Activated naive CD4-positive, alpha-beta T cell treated with anti-CD3 and anti-CD28 coated beads, Interleukin-2, amount 50 U/mL, for 24 hours (primary cell): ENCODE results near the gene TECR.
"Not testable (repeated sequence)": the region's sequence is repeated elsewhere in the genome, so short reads cannot be mapped to it uniquely, and the experiment has no call there.

ENCODE experiments used
- H3K27ac Mint-ChIP-seq: one replicate; pipeline ENCODE4 v1.8.0; 2021; ENCODE audit warnings: mild to moderate bottlenecking, mixed read lengths
- H3K27me3 Mint-ChIP-seq: one replicate; pipeline ENCODE4 v1.8.0; 2021; ENCODE audit warnings: mixed read lengths
- H3K36me3 Mint-ChIP-seq: one replicate; pipeline ENCODE4 v1.8.0; 2021; ENCODE audit warnings: mixed read lengths
- H3K4me1 Mint-ChIP-seq: one replicate; pipeline ENCODE4 v1.8.0; 2021; ENCODE audit warnings: mixed read lengths
- H3K4me3 Mint-ChIP-seq: one replicate; pipeline ENCODE4 v1.8.0; 2021; ENCODE audit warnings: mild to moderate bottlenecking, mixed read lengths
- H3K9me3 Mint-ChIP-seq: one replicate; pipeline ENCODE4 v1.8.0; 2021; ENCODE audit warnings: mixed read lengths

TECR gene

GRCh38 chr19:14544047-14544446, 14.7 kb downstream of the TECR start:
- H3K36me3 Mint-ChIP-seq = no peaks in the 10 kb centered on the region
- no peaks in the 10 kb centered on the region for H3K27me3 Mint-ChIP-seq
- no peak overlapping the region for H3K4me3 Mint-ChIP-seq
- H3K27ac Mint-ChIP-seq = no peak overlapping the region
- no peaks in the 10 kb centered on the region for H3K9me3 Mint-ChIP-seq
- H3K4me1 Mint-ChIP-seq = peaks cover 21% of the 10 kb centered on the region

DNA sequence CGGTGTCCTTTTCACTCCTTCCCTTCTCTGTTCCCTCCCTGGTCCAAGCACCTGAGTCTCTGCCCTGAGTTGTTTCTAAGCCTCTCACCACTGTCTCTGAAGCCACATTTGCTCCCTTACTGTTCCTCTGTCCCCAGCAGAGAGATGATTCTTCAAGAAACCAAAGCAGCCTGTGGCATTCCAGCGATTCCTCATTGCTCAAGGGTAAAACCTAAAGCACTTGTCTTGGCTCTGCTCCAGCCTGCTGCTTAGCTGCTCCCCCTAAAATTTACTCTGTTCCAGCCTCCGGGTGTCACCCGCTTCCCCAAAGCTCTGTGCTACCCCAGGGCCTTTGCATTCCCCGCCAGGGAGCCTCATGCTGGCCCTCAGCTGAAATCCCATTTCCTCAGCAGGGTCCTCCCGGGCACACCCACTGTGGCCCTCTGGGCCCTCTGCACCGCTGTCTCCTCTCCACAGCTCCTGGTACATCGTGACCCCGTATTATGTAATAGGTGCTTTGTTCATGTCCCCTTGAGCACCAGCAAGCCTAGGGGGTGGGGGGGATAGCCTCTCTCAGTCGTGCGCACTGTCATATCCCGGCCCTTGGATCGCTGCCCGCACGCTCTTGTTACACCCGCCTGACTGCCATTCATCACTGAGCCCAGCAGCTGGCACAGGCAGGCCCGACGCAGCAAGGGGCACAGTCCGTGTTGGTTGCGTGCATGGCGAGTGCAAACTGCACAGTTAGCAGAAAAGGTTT, 15.8 kb downstream of the TECR start:
- H3K36me3 Mint-ChIP-seq = peaks cover 3% of the 10 kb centered on the region
- H3K4me3 Mint-ChIP-seq = no peak overlapping the region
- H3K4me1 Mint-ChIP-seq = peaks cover 19% of the 10 kb centered on the region
- H3K27ac Mint-ChIP-seq = peak overlapping the region; percentile 84
- no peaks in the 10 kb centered on the region for H3K9me3 Mint-ChIP-seq
- H3K27me3 Mint-ChIP-seq = no peaks in the 10 kb centered on the region

DNA sequence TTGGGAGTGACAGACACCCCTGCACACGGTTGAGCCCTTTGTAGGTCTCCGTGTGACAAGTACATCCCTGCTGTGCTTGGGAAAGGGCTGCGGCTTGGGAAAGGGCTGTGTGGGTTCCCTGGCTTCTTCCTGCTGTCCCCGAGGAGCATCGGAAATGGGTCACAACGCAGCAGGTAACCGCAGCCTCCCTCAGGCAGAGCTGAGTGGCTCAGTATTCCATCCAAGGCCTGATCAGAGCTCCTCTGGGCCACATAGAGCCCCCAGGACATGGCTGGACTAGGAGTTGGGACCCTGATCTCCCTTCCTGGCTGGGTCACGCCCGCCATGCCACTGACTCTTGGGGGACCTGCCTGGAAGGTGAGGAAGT, 16.3 kb downstream of the TECR start:
- Mint-ChIP-seq H3K27me3 (no peaks in the 10 kb centered on the region), H3K4me1 (peaks cover 24% of the 10 kb centered on the region), H3K27ac (no peak overlapping the region), H3K9me3 (no peaks in the 10 kb centered on the region), H3K4me3 (no peak overlapping the region), H3K36me3 (peaks cover 3% of the 10 kb centered on the region)

- no peak overlapping the region for H3K4me3 Mint-ChIP-seq
- H3K36me3 Mint-ChIP-seq = peaks cover 3% of the 10 kb centered on the region
- no peaks in the 10 kb centered on the region for H3K9me3 Mint-ChIP-seq
- peaks cover 46% of the 10 kb centered on the region for H3K4me1 Mint-ChIP-seq
- H3K27ac Mint-ChIP-seq = peak overlapping the region; percentile 84
- no peaks in the 10 kb centered on the region for H3K27me3 Mint-ChIP-seq
These were observed 20.9 kb downstream of the TECR start for GRCh38 chr19:14550201-14550754.

DNA sequence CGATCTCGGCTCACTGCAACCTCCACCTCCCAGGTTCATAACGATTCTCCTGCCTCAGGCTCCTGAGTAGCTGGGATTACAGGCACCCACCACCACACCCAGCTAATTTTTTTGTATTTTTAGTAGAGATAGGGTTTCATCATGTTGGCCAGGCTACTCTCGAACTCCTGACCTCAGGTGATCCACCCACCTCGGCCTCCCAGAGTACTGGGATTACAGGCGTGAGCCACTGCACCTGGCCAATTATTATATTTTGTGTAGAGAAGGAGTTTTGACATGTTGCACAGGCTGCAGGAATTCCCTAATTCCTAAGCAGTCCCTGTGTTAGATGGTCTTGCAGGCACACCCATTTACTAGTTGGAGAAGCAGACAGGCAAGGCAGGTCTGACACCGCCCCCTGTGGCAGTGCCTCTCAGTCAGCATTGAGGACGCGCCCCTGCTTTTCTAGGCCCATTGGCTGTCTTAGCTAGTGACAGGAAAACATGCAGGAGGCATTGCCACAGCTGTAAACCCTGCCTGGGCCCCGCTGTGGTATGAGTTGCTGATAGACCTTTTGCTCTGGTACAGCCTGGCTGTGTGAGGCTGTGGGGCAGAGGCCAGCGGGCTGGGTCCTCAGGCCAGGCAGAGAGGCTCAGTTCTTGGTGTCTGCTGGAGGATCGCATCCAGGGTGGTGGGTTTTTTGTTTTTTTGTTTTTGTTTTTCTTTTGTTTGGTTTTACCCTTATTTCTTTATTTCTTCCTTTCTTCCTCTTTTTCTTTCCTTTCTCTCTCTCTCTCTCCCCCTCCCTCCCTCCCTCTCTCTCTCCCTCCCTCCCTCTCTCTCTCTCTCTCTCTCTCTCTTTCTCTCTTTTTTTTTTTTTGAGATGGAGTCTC, 22.0 kb downstream of the TECR start:
- not testable (repeated sequence) for H3K4me3 Mint-ChIP-seq, H3K36me3 Mint-ChIP-seq, H3K9me3 Mint-ChIP-seq, H3K27me3 Mint-ChIP-seq
- Mint-ChIP-seq H3K4me1 (peaks cover 54% of the 10 kb centered on the region), H3K27ac (peak overlapping the region; percentile 76)

- not testable (repeated sequence) for H3K9me3 Mint-ChIP-seq, H3K36me3 Mint-ChIP-seq, H3K4me3 Mint-ChIP-seq, H3K27me3 Mint-ChIP-seq
- Mint-ChIP-seq H3K4me1 (peaks cover 58% of the 10 kb centered on the region), H3K27ac (peak overlapping the region; percentile 76)
These were observed 22.6 kb downstream of the TECR start for GRCh38 chr19:14552006-14552360.

DNA sequence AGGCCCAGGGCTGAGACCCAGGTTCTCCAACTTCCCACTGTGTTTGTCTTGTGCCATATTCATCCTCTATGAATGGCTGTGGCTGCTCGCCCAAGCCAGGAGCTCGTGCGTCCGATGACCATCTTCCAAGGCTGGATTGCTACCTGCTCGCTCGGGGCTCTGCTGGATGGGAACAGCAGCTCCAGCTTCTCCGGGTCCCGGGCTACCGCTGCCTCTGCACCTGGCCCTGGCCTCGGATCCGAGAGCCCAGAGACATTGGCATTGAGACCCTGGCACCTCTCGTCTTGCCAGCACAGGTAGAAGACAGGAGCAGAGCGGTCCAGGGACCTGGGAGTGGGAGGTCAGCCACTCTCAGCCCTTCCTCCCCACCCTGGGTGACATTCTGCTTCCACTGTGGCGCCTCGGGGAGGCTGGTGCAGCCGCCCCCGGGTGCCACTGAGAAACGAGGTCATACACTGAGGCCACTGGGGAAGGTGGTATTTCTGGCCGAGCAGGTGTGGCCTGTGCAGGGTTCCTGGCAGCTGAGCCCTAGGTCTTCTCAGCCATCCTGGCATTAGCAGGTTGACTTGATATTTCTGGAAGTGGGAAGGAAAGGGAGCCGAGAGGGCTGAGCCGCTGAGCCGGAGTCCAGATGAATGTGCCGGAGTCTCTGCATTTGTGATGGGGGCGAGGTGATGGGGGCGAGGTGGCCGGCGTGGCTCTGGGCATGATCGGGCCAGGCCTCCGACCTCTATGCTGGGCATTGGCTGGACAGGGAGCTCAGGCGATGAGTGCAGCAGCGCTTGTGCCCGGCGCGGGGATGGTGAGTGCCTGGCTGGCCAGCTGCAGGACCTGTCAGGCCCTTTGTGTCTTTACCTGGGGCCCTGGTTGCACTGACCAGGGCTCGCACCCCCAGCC, 23.9 kb downstream of the TECR start:
- Mint-ChIP-seq H3K27me3 (no peaks in the 10 kb centered on the region), H3K4me1 (peaks cover 60% of the 10 kb centered on the region), H3K36me3 (peaks cover 3% of the 10 kb centered on the region), H3K9me3 (no peaks in the 10 kb centered on the region), H3K27ac (peak overlapping the region; percentile 30), H3K4me3 (no peak overlapping the region)

DNA sequence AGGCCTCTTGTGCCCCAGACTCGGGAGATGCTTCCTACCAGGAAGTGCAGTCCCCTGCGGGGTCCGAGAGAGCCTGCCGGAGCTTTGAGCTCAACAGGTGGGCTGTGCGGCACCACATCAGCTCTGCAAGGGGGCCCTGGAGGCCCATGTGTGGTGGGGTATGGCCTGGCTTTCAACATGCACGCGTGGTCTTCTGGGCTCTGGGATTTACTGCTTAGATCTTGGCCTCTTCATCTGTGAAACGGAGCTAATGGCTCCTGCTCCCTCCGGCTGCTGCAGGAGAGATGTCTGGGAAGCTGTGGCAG, 24.5 kb downstream of the TECR start:
- no peak overlapping the region for H3K4me3 Mint-ChIP-seq
- H3K36me3 Mint-ChIP-seq = peaks cover 3% of the 10 kb centered on the region
- peaks cover 64% of the 10 kb centered on the region for H3K4me1 Mint-ChIP-seq
- H3K27ac Mint-ChIP-seq = peak overlapping the region; percentile 51
- H3K27me3 Mint-ChIP-seq = no peaks in the 10 kb centered on the region
- H3K9me3 Mint-ChIP-seq = no peaks in the 10 kb centered on the region

- Mint-ChIP-seq H3K4me3 (no peak overlapping the region), H3K27me3 (no peaks in the 10 kb centered on the region), H3K4me1 (peaks cover 64% of the 10 kb centered on the region), H3K27ac (peak overlapping the region; percentile 85), H3K36me3 (peaks cover 3% of the 10 kb centered on the region), H3K9me3 (no peaks in the 10 kb centered on the region)
These were observed 25.0 kb downstream of the TECR start for GRCh38 chr19:14554382-14554812.

DNA sequence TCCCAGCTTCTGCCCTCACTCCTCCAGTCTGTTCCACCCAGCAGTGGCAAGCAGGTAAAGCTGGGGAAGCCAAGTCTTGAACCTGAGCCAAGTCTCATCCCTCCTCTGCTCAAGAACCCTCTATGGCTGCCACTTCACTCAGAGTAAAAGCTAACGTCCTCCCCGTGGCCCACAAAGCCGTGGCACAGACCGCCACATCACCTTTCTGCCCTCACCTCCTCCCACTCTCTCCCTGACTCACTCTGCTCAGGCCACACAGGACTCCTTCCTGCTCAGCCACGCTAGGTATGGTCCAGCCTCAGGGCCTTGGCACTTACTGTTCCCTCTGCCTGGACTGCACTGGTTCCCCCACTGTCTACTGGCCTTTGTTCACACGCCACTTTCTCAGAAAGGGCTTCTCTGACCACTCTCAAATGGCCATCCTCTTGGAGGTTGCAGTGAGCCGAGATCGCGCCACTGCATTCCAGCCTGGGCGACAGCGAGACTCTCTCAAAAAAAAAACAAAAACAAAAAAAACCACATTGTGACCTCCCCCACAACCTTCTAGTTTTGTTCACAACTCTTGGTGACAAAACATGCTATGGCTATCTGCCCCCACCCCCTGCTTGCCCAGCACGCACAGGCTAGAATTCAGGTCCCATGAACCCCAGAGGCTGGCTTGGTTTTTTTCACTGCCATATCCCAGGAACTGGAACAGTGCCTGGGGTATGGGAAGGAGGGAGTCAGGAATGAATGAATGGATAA, 26.7 kb downstream of the TECR start:
- H3K4me3 Mint-ChIP-seq = peak overlapping the region; percentile 59
- H3K36me3 Mint-ChIP-seq = no peaks in the 10 kb centered on the region
- peaks cover 57% of the 10 kb centered on the region for H3K4me1 Mint-ChIP-seq
- no peaks in the 10 kb centered on the region for H3K9me3 Mint-ChIP-seq
- no peaks in the 10 kb centered on the region for H3K27me3 Mint-ChIP-seq
- H3K27ac Mint-ChIP-seq = peak overlapping the region; percentile 38

GRCh38 chr19:14556662-14557188, 27.3 kb downstream of the TECR start:
- Mint-ChIP-seq H3K4me1 (peaks cover 53% of the 10 kb centered on the region), H3K36me3 (no peaks in the 10 kb centered on the region), H3K9me3 (no peaks in the 10 kb centered on the region), H3K27me3 (no peaks in the 10 kb centered on the region), H3K4me3 (peak overlapping the region; percentile 59), H3K27ac (peak overlapping the region; percentile 38)

DNA sequence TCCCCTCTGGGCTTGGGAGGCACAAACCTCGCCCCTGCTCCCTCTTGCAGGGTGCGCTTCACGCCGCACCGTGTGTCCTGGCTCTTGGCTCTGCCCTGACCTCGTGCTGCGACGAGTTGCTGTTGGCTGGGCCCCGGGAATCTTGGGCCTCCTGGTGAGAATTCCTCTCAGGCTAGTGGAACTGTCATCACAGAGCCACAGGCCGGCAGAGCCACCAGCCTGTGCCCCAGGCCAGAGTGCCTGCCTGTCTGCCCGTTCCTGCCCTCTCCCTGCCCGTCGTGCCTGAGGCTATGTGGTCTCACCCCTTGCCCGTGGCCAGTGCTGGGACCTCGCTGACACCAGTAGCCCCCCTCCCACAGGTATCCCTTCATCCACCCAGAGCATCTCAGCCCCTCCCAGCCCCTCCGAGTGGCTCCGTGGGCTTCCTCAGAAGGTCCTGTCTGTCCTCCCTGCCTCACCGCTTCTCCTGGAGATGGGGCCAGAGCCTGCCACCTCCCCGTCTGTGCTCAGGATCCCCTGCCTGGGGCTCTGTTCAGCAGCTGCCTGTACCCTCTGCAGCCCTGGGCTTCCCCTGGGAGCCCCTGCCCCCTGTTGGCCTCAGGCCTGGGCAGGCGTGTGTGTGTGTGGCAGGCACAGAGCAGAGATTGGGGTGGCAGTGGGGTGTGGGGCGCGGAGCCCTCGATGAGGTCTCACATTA, 29.1 kb downstream of the TECR start:
- Mint-ChIP-seq H3K4me3 (no peak overlapping the region), H3K36me3 (no peaks in the 10 kb centered on the region), H3K9me3 (no peaks in the 10 kb centered on the region), H3K27ac (no peak overlapping the region), H3K27me3 (no peaks in the 10 kb centered on the region), H3K4me1 (peaks cover 38% of the 10 kb centered on the region)

DNA sequence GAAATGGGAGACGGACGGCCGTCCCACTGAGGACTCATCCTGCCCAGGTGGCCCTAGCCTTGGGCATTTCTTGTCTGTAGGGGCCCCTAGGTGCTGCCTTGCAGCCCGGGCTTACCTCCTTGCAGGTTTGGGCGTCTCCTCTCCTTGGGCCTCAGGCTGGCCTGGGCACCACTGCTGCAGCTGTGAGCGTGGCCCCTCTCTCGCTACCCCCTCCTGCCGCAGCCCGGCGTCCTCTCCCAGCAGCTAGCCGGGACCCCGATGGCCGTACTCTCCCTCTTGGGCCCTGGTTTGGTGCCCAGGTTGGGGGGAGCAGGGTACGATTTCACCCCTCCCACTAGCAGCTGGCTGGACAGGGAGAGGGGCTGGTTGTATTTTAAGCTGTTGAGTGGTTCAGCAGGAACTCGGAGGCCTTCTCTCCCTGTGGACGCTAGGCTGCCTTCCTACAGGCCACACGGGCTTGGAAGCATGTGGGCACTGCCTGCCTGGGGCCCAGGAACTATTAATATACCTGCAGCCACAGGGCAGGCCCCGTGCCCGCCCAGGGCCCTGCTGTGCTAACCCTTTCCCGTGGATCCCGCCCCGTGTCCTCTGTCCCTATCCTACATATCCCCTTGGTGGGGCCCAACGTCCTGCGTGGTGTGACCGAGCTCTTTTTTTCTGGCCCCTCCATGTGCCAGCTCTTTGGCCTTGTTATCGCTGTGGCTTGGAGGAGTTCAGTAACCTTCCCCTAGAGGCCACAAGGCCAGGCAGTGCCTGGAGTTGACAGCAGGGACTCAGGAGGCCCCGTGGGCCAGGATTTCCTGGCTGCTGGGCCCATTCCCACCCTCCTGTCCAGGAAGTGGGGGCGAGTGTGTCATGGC, 30.8 kb downstream of the TECR start:
- Mint-ChIP-seq H3K4me3 (no peak overlapping the region), H3K27ac (no peak overlapping the region), H3K4me1 (peaks cover 31% of the 10 kb centered on the region), H3K9me3 (no peaks in the 10 kb centered on the region), H3K36me3 (peaks cover 3% of the 10 kb centered on the region), H3K27me3 (no peaks in the 10 kb centered on the region)

DNA sequence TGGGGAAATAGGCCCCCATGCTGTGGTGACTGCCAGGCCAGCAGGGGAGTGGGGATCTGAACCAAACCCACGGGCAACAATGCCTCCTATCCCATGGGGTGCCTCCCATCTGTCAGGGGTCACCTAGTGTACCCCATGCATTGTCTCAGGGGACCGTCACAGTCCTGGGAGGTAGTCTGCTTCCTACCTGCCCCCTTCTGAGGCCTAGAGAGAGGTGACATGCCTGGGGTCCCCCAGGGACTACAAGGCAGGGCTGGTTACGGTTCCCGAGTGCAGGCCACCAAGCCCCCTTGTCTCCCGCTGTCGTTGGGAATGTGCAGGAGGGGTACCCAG, 31.3 kb downstream of the TECR start:
- Mint-ChIP-seq H3K9me3 (no peaks in the 10 kb centered on the region), H3K4me1 (peaks cover 30% of the 10 kb centered on the region), H3K4me3 (no peak overlapping the region), H3K27ac (no peak overlapping the region), H3K36me3 (peaks cover 3% of the 10 kb centered on the region), H3K27me3 (no peaks in the 10 kb centered on the region)
